Neural cell (in vitro differentiated cells): ENCODE measurements around the gene MEAF6. TPM values are rescaled to one million over a fixed set of nuclear protein-coding genes. Genes with fewer than 3 reads are reported as not detected.

Source experiments
- H2AFZ ChIP-seq: fragments of 200-600, 300-800 bp; sonication (generic), shearing (Covaris generic); 2 replicates; pipeline ENCODE4 v1.6.0; 2014; ENCODE audit warnings: low read depth, mild to moderate bottlenecking, antibody characterized with exemption, low read length, moderate library complexity
- H3F3A ChIP-seq: fragments of 200-600 bp; shearing (Covaris generic); 2 replicates; pipeline ENCODE4 v1.6.1; 2016; ENCODE audit warnings: mild to moderate bottlenecking, moderate library complexity, mixed read lengths, antibody characterized with exemption, low read length; ENCODE audit not compliant: insufficient read depth, poor library complexity, severe bottlenecking
- H3K27ac ChIP-seq: fragments of 200-600, 300-800 bp; sonication (generic), shearing (Covaris generic); 2 replicates; pipeline ENCODE4 v1.5.1; 2014; ENCODE audit warnings: mild to moderate bottlenecking, low read length, moderate library complexity
- H3K27me3 ChIP-seq: fragments of 300-800, 200-600 bp; sonication (generic), shearing (Covaris generic); 2 replicates; pipeline ENCODE4 v1.6.0; 2014; ENCODE audit warnings: mild to moderate bottlenecking, low read depth, low read length, moderate library complexity; ENCODE audit not compliant: insufficient read depth
- H3K36me3 ChIP-seq: fragments of 300-800, 200-600 bp; sonication (generic), shearing (Covaris generic); 2 replicates; pipeline ENCODE4 v1.5.1; 2014; ENCODE audit warnings: mild to moderate bottlenecking, antibody characterized with exemption, low read length, moderate library complexity; ENCODE audit not compliant: insufficient read depth
- H3K4me2 ChIP-seq: fragments of 300-800, 200-600 bp; sonication (generic), shearing (Covaris generic); 2 replicates; pipeline ENCODE4 v1.6.0; 2014; ENCODE audit warnings: mild to moderate bottlenecking, low read length
- H3K4me3 ChIP-seq: fragments of 300-800, 200-600 bp; sonication (generic), shearing (Covaris generic); 2 replicates; pipeline ENCODE4 v1.5.1; 2014; ENCODE audit warnings: mild to moderate bottlenecking, low read length, moderate library complexity
- H3K79me2 ChIP-seq: fragments of 200-600 bp; shearing (Covaris generic); replicated peaks from 2 replicates; pipeline ENCODE4 v1.6.0; 2014; ENCODE audit warnings: mild to moderate bottlenecking, low read length, moderate library complexity; ENCODE audit not compliant: insufficient read depth
- H3K9ac ChIP-seq: fragments of 300-800, 200-600 bp; sonication (generic), shearing (Covaris generic); 2 replicates; pipeline ENCODE4 v1.6.1; 2016; ENCODE audit warnings: mild to moderate bottlenecking, low read length, mixed read lengths
- H3K9me2 ChIP-seq: fragments of 200-600 bp; shearing (Covaris generic); 2 replicates; pipeline ENCODE4 v1.6.1; 2016; ENCODE audit warnings: mild to moderate bottlenecking, low read length, mixed read lengths; ENCODE audit not compliant: insufficient read depth
- H3K9me3 ChIP-seq: fragments of 200-600, 300-800 bp; sonication (generic), shearing (Covaris generic); 2 replicates; pipeline ENCODE4 v1.6.1; 2016; ENCODE audit warnings: mild to moderate bottlenecking, mixed run types, low read length, moderate library complexity, mixed read lengths
- H4K20me1 ChIP-seq: fragments of 200-600 bp; shearing (Covaris generic); 2 replicates; pipeline ENCODE4 v1.6.1; 2016; ENCODE audit warnings: mild to moderate bottlenecking, mixed run types; ENCODE audit not compliant: insufficient read depth
- CTCF ChIP-seq: fragments of 450-650 bp; IDR thresholded peaks from 2 replicates; pipeline ENCODE4 v1.5.1; 2014; ENCODE audit warnings: antibody characterized with exemption, mild to moderate bottlenecking, moderate library complexity; ENCODE audit not compliant: poor library complexity, severe bottlenecking
- EP300 ChIP-seq: fragments of 450-650 bp; conservative IDR thresholded peaks from 2 replicates; pipeline ENCODE4 v1.6.1; 2014; ENCODE audit warnings: antibody characterized with exemption, mild to moderate bottlenecking, moderate library complexity; ENCODE audit not compliant: poor library complexity, severe bottlenecking
- EZH2 ChIP-seq: fragments of 200-600, 300-800 bp; shearing (Covaris generic), sonication (generic); IDR thresholded peaks from 2 replicates; pipeline ENCODE4 v1.6.1; 2014; ENCODE audit warnings: antibody characterized with exemption, low read length, borderline replicate concordance, mild to moderate bottlenecking; ENCODE audit not compliant: insufficient read depth, poor library complexity, severe bottlenecking
- MXI1 ChIP-seq: fragments of 450-650 bp; conservative IDR thresholded peaks from 2 replicates; pipeline ENCODE4 v1.6.1; 2014; ENCODE audit warnings: antibody characterized with exemption, mild to moderate bottlenecking; ENCODE audit not compliant: poor library complexity, severe bottlenecking
- POLR2AphosphoS5 ChIP-seq: IDR thresholded peaks from 2 replicates; pipeline ENCODE4 v1.6.1; 2012
- RAD21 ChIP-seq: fragments of 450-650 bp; conservative IDR thresholded peaks from 2 replicates; pipeline ENCODE4 v1.6.1; 2014; ENCODE audit warnings: antibody characterized with exemption, mild to moderate bottlenecking, moderate library complexity
- REST ChIP-seq: IDR thresholded peaks from 2 replicates; pipeline ENCODE4 v1.6.1; 2012; ENCODE audit warnings: borderline replicate concordance
- SMC3 ChIP-seq: fragments of 450-650 bp; conservative IDR thresholded peaks from 2 replicates; pipeline ENCODE4 v1.6.1; 2014; ENCODE audit warnings: antibody characterized with exemption, mild to moderate bottlenecking, moderate library complexity; ENCODE audit not compliant: poor library complexity
- TAF1 ChIP-seq: IDR thresholded peaks from 2 replicates; pipeline ENCODE4 v1.6.1; 2012; ENCODE audit warnings: low read depth
- polyA plus RNA-seq: library from polyadenylated mRNA; depleted of rRNA; stranded (reverse); fragments of >200 nt; gene quantifications from 2 replicates; pipeline ENCODE4 v1.2.3, GENCODE V29; 2014

The MEAF6 gene
- polyA plus RNA-seq, 1 donor from 2014 or later = 351 TPM

- Histone ChIP-seq H3K27ac (no peak overlapping the region), H4K20me1 (no peaks in the 10 kb centered on the region), H3K9me3 (no peaks in the 10 kb centered on the region), H3K4me3 (no peak overlapping the region), H3K9ac (no peak overlapping the region), H3K4me2 (no peak overlapping the region), H3K9me2 (no peaks in the 10 kb centered on the region), H3K79me2 (no peaks in the 10 kb centered on the region), H2AFZ (no peak overlapping the region), H3F3A (no peaks in the 10 kb centered on the region), H3K36me3 (no peaks in the 10 kb centered on the region), H3K27me3 (peaks cover 3% of the 10 kb centered on the region)
- TF ChIP-seq EP300 (no peak), TAF1 (no peak), REST (no peak), RAD21 (no peak), SMC3 (no peak), POLR2AphosphoS5 (no peak), MXI1 (no peak)
These were observed 35.7 kb downstream of the MEAF6 start for GRCh38 chr1:37478890-37479254.

- Histone ChIP-seq H3K9me2 (no peaks in the 10 kb centered on the region), H3K27me3 (peaks cover 6% of the 10 kb centered on the region), H4K20me1 (no peaks in the 10 kb centered on the region), H3K36me3 (no peaks in the 10 kb centered on the region), H3K4me2 (no peak overlapping the region), H3K9me3 (no peaks in the 10 kb centered on the region), H3K4me3 (no peak overlapping the region), H3F3A (no peaks in the 10 kb centered on the region), H3K27ac (no peak overlapping the region), H2AFZ (no peak overlapping the region), H3K79me2 (no peaks in the 10 kb centered on the region), H3K9ac (no peak overlapping the region)
- TF ChIP-seq POLR2AphosphoS5 = no peak
- TF ChIP-seq SMC3 = no peak
- TF ChIP-seq EZH2 = no peak
- no peak for TF ChIP-seq TAF1
- no peak for TF ChIP-seq REST
- no peak for TF ChIP-seq EP300
- no peak for TF ChIP-seq CTCF
These were observed 36.1 kb downstream of the MEAF6 start for GRCh38 chr1:37478451-37478881.
